ENCODE measurements around the gene C3orf33.

Gene C3orf33

DNA sequence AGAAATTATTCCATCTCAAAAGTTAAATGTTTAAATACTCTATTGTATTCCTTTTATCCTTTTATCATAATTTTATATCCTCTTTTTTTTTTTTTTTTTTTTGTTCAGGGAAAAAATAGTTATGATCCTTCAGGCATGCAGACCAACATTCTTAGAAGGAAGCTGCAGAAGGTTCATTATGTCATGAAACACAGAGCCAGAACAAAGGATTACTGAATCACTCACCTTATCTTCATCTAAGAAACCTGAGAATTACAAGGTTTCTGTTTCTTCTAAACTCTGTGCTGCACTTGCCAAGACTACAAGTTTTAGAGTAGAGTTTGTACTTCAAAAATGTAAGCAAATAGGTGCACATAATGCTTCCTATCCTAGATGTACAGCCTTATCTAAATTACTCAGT is 64.5 kb downstream of the C3orf33 start:
- no peak for DNase-seq (ENCODE audit: low read depth)

DNA sequence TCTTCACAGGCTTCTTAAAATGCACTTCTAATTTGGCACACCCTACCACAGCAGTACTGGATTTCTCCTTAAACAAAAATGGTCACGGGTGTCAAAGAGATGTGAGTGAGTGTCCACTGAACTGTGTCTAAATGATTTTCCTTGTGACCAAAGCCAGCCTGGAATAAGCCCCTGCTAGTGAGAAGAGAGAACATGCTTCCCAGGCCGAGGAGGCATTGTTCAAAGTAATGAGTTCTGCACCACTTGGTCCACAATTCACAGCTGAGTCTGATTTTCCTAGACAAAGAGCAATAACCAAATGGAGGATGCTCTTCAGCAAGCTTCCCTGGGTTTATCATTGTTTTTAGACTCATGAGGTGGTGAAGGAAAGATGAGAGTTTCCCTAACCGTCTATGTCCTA is 65.0 kb downstream of the C3orf33 start:
- DNase-seq (ENCODE audit: low read depth) = no peak

DNA sequence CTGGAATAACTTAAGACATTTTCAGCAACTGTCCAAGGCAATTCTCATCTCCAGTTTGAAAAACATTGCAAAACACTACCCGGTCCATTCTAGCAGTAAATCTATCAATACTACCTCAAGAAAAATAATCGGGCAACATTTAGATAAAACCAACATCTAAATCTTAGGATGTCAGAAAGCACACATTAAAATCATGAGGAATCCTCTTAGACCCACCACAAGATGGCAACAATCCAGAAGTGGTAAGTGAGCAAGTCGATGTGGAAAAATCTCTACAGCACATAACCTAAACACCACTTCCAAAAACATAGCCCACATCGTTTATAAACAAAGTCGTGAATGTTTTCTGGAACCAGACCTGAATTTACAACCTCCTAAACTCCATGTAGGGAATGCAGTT is 66.9 kb downstream of the C3orf33 start:
- no peak for DNase-seq (ENCODE audit: low read depth)

DNA sequence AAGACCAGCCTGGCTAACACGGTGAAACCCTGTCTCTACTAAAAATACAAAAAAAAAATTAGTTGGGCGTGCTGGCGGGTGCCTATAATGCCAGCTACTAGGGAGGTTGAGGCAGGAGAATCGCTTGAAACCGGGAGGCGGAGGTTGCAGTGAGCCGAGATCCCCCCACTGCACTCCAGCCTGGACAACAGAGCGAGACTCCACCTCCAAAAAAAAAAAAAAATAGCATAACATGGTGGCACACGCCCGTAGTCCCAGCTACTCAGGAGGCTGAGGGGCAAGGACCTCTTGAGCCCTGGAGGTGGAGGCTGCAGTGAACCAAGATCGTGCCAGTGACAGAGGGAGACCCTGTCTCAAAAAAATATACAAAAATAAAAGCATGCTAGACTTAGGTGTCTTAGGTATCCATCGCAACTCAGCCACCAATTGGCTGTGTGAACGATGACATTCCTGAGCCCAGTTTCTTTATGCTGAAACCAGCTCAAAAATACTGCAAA is 67.5 kb downstream of the C3orf33 start:
- DNase-seq (ENCODE audit: low read depth) = no peak

DNA sequence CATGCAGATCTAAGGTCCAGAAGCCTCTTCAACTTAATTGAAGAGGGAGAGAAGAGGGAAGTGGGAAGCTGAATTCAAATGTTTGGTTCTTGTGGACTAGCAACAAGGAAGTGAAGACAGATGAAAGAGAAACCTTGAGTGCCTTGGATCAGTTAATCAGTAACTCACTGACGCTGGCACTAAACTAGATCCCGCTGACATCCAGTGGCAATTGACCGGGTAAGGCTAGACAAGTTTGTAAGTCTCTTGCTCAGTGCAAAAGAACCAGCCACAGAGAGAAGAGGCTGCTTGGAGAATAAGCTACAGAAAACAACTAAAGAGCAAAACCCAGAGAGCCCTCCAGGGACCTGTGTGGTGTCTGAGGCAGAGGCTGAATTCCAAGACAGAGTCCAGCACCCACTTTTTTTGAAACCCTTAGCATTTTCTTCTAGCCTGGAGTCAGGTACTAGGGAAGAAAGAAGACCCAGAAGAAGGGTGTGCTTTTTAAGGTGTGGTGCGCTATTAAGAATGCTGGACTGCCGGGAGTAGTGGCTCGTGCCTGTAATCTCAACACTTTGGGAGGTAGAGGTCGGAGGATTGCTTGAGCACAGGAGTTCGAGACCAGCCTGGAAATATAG is 68.1 kb downstream of the C3orf33 start:
- no peak for DNase-seq (ENCODE audit: low read depth)

DNA sequence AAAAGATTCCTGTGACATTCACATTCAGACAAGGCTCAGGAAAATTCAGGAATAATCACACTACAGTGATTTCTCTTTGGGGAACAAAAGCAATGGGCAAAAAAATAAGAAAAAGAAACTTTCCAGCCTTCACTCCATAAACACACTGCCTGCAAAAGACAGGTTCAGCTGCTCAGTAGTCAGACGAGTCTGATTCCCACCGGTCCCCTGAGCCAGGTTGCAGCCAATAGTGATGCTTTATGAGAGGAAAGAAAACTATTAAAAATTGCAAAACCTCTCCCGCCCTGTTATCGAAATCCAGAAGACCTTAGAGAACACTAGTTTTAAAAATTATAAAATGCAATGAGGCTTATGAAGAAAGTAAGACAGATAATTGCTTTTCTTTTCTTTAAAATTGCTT is 69.7 kb downstream of the C3orf33 start:
- no peak for DNase-seq (ENCODE audit: low read depth)

DNA sequence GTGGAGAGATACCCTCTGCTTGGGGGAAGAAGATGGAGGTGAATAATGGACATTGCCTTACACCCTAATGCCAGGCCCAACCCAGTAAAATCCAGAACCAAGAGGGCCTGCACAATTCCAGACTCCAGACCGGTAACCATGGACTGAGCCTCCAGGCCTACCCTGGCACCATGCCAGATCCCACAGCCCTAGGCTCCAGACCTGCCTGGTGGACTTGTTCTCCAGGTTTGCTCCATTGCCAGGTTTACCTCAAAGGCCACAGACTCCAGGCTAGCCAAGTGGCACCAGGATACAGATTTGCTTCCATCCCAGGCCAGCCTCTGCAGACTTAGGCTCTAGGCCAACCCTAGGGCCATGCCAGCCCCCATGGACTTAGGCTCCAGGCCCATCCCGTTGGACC is 75.2 kb downstream of the C3orf33 start:
- no peak for DNase-seq (ENCODE audit: low read depth)

DNA sequence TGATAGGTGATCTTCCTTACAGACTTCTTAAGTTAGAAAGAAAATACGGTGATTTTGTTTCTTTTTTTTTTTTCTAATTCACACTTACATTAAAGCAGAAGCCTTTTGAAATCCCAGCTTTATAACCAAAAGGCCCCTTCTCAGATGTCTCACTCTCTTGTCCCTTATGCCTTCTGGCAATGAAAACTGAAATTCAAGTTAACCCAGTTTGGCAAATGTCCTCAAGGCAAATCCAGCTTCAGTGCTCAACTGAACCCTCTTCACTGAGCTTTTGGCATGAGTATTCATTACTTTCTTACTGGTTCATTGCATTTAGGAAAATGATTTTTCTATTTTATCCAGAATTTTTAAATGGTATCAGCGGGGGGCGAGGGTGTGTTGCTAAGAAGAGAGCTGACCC is 78.2 kb downstream of the C3orf33 start:
- no peak for DNase-seq (ENCODE audit: low read depth)

DNA sequence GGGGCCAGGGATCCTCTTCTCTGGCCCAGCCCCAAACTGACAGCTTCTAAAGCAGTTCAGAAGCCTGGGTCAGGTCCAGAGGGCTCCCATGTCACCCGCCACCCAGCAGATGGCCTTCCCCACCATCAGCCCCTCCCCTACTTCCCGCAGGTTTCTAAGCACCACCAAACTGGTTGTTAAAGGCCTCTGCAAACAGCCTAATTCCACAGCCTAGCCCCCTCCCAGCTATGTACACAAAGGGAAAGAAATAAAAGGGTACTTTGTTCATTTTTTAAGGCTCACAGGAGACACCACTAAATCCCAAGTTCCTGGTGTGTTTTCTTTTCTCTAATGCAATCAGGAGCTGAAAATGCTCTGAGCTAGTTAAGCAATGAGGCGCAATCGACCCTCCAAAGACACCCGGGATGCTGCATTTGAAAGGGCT is 91.8 kb downstream of the C3orf33 start:
- DNase-seq (ENCODE audit: low read depth) = no peak
